IPS-18a (cell line): Measurements from ENCODE around the gene TMEM88.

ENCODE experiments used
- H3K27ac ChIP-seq: one replicate; pipeline ENCODE4 v1.5.1; 2013; ENCODE audit warnings: low read length
- H3K27me3 ChIP-seq: one replicate; pipeline ENCODE4 v1.6.1; 2013; ENCODE audit warnings: mild to moderate bottlenecking, low read length; ENCODE audit not compliant: control insufficient read depth, insufficient read depth
- H3K36me3 ChIP-seq: one replicate; pipeline ENCODE4 v1.6.1; 2013; ENCODE audit warnings: low read depth, low read length; ENCODE audit not compliant: control insufficient read depth
- H3K4me1 ChIP-seq: one replicate; pipeline ENCODE4 v1.6.1; 2013; ENCODE audit warnings: low read depth, low read length; ENCODE audit not compliant: control insufficient read depth
- H3K4me3 ChIP-seq: one replicate; pipeline ENCODE4 v1.5.1; 2013; ENCODE audit warnings: low read length
- H3K9ac ChIP-seq: one replicate; pipeline ENCODE4 v1.6.1; 2013; ENCODE audit warnings: mild to moderate bottlenecking, low read length, moderate library complexity
- H3K9me3 ChIP-seq: one replicate; pipeline ENCODE4 v1.6.1; 2013; ENCODE audit warnings: low read depth, low read length; ENCODE audit not compliant: control insufficient read depth

TMEM88 gene

DNA sequence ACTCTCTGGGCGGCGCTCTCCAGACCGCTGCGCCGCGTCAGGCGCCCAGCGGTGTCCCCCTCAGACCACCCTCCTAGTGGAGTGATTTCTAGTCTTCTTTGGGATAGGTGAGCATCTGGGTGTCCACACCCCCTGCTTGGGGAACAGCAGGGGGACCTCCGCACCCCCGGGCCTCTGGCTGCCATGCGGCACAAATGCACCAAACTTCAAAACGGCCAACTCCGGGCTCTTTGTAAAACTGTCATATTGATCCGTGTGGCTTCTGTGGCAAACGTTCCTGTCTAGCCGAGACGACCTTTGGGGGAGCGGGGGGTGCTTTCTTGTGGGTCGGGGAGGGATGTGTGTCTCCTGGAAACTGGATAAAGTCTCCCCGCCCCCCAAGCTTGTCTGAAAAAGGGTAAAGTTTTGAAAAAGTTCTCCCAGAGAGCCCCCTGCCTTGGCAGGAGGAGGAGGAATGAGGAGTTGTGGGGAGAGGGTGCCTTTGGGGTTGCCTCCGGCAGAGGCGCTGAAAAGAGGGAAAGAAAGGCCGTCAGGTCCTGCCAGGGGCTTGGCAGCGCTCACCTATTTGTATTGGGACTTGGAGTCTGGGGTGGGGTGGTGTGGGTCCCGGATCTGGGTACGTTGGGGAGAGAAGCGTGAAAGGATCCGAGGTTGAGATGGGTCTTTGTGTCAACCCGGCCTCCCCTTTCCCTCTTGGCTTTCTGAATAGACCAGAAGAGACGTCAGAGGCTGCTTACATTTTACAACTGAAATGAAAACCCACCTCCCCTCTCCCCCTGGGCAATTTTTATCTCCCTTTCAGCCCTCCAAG is 31.6 kb downstream of the TMEM88 start:
- H3K27me3 ChIP-seq: peaks cover 18% of the 10 kb centered on the region
- H3K4me1 ChIP-seq: peaks cover 31% of the 10 kb centered on the region
- no peaks in the 10 kb centered on the region for H3K9me3 ChIP-seq
- H3K27ac ChIP-seq: no peak overlapping the region
- H3K9ac ChIP-seq: peak overlapping the region; percentile 4
- H3K36me3 ChIP-seq: no peaks in the 10 kb centered on the region
- peak overlapping the region; percentile 66 for H3K4me3 ChIP-seq

DNA sequence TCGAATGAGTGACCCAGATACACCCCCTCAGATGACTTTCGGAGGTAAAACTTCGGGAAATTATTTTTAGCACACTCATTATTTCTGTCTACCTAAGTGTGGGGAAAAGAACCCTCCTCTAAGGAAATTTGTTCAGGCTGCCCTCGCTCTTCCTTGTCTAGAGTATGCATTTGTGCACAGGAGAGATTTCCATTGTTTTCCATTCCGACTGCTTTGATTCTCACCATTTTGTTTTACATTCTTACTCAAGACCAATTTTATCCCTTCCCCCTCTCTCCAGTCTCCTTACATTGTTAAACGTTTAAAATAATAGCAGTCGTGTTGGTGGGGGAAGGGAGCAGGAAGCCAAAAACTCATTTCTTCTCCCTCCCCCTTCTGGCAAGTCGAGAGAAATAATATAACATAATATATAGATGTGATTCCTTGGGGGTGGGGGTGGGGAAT is 32.2 kb downstream of the TMEM88 start:
- Histone ChIP-seq H3K4me1 (peaks cover 31% of the 10 kb centered on the region), H3K36me3 (no peaks in the 10 kb centered on the region), H3K9ac (peak overlapping the region; percentile 4), H3K27ac (no peak overlapping the region), H3K4me3 (peak overlapping the region; percentile 66), H3K27me3 (peaks cover 18% of the 10 kb centered on the region), H3K9me3 (no peaks in the 10 kb centered on the region)

DNA sequence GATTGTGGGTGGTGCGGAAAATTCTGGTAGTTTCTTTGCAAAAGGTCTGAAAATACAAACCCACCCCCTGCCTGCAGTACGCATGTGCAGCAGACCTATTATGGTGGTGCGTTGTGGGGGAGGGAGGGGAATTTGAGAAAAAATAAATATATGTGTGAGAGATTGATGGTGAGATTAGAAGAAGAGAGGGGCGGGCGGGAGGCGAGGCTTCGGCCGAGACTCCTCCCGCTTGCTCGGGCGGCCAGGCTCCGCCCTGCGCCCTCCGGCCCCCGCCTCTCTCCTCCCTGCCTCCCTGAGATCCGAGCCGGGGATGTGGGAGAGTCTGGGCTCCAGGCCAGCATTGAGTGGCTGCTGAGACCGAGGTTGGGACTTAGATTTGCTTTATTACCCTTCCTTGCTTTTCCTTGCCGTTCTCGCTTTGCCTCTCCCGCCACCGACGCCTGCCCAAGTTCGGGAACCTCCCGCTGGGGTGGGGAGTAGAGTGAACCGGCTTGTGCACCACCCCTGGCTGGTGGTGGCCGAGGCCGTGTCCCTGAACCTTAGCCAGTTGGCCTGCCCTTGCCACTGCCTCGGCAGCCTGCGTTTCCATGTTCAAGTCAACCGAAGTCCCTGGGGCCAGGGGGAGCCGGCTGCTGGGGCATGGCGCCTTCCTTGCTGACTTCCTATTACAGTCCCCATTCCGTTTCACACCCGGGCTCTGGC is 32.8 kb downstream of the TMEM88 start:
- no peaks in the 10 kb centered on the region for H3K36me3 ChIP-seq
- peaks cover 18% of the 10 kb centered on the region for H3K27me3 ChIP-seq
- H3K9me3 ChIP-seq: no peaks in the 10 kb centered on the region
- peak overlapping the region; percentile 34 for H3K9ac ChIP-seq
- H3K4me1 ChIP-seq: peaks cover 31% of the 10 kb centered on the region
- H3K4me3 ChIP-seq: peak overlapping the region; percentile 66
- H3K27ac ChIP-seq: no peak overlapping the region

DNA sequence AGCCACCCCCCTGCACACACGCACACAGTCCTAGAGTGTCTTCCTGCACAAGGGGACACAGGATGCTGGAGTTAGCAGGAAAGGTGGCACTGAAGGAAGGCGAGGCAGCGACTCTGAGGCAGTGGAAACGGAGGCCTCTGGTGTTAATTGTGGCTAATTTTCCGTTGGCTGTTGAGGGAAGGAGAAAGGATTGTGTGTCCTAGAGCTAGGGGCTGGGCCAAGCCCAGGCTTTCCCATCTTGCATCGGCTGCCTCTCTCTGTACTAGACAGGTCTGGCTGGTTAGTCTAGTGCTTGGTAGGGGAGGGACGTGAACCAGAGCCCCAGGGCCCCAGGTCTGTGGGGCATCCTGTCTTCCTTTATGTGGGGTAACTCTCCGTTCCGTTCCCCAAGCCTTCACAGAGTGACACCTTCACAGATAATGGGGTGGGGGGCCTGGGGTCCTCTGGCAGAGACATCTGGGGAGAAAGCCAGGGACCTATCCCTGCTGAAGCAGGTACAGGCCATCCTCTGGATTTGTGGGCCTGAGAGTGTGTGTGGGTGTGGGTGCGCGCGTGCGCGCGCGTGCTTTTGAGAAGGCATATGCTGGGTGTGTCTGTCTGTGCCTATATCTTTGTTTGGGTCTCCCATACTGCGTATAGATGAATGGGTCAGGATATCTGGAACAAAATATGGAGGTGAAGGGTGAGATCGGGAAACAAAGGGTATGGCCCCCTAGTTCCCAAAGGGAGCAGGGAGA is 33.5 kb downstream of the TMEM88 start, which contains the start of gene CHD3:
Gene CHD3, plus strand, starts transcription at position 606 of the 737 bp plus-strand sequence. CDS start 212 bp downstream, outside the sequence.
- Histone ChIP-seq H3K9ac (peak within 1 kb of the TSS; percentile 34), H3K27me3 (peaks cover 18% of the 10 kb centered on the region), H3K4me3 (peak within 1 kb of the TSS; percentile 66), H3K27ac (no peak within 1 kb of the TSS), H3K9me3 (no peaks in the 10 kb centered on the region), H3K4me1 (peaks cover 31% of the 10 kb centered on the region), H3K36me3 (no peaks in the 10 kb centered on the region)

DNA sequence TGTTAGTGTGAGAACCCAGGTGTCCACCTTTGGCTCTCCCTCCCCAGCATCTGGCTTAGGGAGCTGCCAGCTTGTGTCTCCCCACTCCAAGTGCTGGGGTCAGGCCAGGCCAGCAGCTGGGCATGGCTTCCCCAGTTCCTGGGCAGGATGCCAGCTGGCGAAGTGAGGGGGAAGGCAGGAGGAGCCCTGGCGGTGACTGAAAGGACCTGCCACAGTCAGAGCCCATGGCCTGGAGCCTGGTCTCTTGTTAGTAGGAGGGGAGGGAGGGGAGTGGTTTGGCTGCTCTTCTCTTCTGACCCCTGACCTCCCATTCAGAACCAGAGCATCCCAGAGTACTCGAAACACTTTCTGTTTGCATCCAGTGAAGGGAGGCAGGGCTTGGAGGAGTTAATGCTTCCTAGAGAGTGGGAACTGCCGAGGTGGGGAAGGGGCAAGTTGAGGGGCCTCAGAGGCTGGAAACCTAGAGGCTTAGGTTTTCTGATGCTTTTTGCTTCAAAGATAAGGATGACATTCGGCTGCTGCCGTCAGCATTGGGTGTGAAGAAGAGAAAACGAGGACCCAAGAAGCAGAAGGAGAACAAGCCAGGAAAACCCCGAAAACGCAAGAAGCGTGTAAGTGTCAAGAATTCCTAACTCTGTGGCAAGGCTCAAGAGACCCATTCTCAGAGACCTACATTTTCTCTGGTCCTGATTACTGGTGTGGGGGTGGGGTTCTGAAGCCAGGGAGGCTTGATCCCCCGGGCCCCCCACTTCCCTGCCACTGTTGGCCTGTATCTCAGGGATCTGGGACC is 34.5 kb downstream of the TMEM88 start:
- Histone ChIP-seq H3K9me3 (no peaks in the 10 kb centered on the region), H3K4me3 (no peak overlapping the region), H3K27me3 (peaks cover 18% of the 10 kb centered on the region), H3K4me1 (peaks cover 24% of the 10 kb centered on the region), H3K9ac (no peak overlapping the region), H3K27ac (no peak overlapping the region), H3K36me3 (no peaks in the 10 kb centered on the region)

DNA sequence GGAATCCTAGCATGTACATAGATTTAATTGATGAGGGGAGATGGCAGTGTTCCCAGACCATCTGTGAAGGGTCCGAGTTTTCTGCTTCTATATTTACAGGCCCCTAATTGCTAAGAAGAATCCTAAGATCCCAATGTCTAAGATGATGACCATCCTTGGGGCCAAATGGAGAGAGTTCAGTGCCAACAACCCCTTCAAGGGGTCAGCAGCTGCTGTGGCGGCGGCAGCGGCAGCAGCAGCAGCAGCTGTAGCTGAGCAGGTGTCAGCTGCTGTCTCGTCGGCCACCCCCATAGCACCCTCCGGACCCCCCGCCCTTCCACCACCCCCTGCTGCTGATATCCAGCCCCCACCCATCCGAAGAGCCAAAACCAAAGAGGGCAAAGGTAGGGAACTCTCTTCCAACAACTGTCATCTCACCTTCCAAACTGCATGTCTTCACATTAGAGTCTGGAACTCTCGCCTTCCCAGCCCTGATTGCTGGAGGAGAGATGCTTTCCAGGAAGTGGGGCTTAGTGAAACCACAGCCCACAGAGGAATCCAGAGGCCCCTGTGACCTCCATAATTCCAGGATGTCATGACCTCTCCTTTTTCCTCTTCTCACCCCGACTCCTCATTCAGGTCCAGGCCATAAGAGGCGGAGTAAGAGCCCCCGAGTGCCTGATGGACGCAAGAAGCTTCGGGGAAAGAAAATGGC is 38.5 kb downstream of the TMEM88 start:
- H3K4me3 ChIP-seq: no peak overlapping the region
- H3K36me3 ChIP-seq: peaks cover 10% of the 10 kb centered on the region
- no peak overlapping the region for H3K27ac ChIP-seq
- H3K4me1 ChIP-seq: peaks cover 13% of the 10 kb centered on the region
- H3K9ac ChIP-seq: no peak overlapping the region
- no peaks in the 10 kb centered on the region for H3K27me3 ChIP-seq
- H3K9me3 ChIP-seq: no peaks in the 10 kb centered on the region

DNA sequence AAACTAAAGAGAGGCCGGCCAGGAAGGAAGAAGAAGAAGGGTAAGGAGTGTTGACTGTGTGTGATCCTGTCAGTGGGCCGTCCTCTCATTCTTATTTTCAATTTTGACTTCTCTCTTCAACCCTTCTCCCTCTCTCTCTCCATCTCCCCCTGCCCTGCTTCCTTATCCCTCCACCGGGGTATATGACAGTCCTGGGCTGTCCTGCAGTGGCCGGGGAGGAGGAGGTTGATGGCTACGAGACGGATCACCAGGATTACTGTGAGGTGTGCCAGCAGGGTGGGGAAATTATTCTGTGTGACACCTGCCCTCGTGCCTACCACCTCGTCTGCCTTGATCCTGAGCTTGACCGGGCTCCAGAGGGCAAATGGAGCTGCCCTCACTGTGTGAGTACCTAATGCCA is 39.4 kb downstream of the TMEM88 start:
- H3K4me1 ChIP-seq: peaks cover 5% of the 10 kb centered on the region
- no peak overlapping the region for H3K4me3 ChIP-seq
- H3K36me3 ChIP-seq: peaks cover 10% of the 10 kb centered on the region
- H3K9ac ChIP-seq: no peak overlapping the region
- H3K27me3 ChIP-seq: no peaks in the 10 kb centered on the region
- no peak overlapping the region for H3K27ac ChIP-seq
- H3K9me3 ChIP-seq: no peaks in the 10 kb centered on the region

DNA sequence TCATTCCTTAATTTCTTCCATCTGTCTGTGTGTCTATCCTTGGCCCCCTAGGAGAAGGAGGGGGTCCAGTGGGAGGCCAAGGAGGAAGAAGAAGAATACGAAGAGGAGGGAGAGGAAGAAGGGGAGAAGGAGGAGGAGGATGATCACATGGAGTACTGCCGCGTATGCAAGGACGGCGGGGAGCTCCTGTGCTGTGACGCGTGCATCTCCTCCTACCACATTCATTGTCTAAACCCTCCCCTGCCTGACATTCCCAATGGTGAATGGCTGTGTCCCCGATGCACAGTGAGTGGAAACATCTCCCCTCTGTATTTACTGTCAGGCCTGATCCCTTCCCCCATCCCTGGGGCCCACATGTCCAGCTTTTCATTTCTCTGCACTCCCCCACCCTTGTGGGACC is 40.0 kb downstream of the TMEM88 start:
- Histone ChIP-seq H3K27me3 (no peaks in the 10 kb centered on the region), H3K9ac (no peak overlapping the region), H3K36me3 (peaks cover 10% of the 10 kb centered on the region), H3K4me1 (no peaks in the 10 kb centered on the region), H3K27ac (no peak overlapping the region), H3K4me3 (no peak overlapping the region), H3K9me3 (no peaks in the 10 kb centered on the region)

DNA sequence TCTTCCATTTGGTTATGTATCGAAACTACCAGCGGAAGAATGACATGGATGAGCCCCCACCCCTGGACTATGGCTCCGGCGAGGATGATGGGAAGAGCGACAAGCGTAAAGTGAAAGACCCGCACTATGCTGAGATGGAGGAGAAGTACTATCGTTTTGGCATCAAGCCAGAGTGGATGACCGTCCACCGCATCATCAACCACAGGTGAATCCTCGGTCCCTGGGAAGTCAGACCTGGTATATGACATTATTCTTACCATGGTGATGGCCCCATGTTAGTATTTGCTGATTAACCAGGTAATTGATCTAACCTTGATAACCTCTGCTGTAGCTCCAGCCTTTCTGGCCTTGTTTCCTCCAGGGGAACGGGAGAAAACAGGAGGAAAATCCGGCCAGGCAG is 42.2 kb downstream of the TMEM88 start:
- Histone ChIP-seq H3K36me3 (peaks cover 10% of the 10 kb centered on the region), H3K27me3 (no peaks in the 10 kb centered on the region), H3K9ac (no peak overlapping the region), H3K4me1 (no peaks in the 10 kb centered on the region), H3K4me3 (no peak overlapping the region), H3K9me3 (no peaks in the 10 kb centered on the region), H3K27ac (no peak overlapping the region)

DNA sequence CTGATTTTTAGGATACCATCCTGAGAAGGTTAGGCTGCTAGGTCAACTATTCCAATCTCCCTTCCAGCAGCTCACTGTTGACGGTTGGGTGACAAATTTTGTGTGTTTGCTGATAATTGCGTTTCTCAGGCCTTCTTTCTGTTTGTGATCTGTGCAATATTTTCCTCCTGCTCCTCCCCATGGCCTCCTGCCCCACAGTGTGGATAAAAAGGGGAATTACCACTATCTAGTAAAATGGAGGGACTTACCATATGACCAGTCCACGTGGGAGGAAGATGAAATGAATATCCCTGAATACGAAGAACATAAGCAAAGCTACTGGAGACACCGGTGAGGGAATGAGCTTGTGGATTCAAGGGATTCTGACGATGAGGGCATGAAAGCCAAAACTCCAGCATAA is 42.9 kb downstream of the TMEM88 start:
- Histone ChIP-seq H3K9me3 (no peaks in the 10 kb centered on the region), H3K9ac (no peak overlapping the region), H3K36me3 (peaks cover 10% of the 10 kb centered on the region), H3K27me3 (no peaks in the 10 kb centered on the region), H3K4me3 (no peak overlapping the region), H3K4me1 (no peaks in the 10 kb centered on the region), H3K27ac (no peak overlapping the region)
